ENCODE measurements around the gene NCAPD2.
A peak's percentile ranks its signal among the peaks of the same experiment; 100 is the strongest.

Gene NCAPD2

DNA sequence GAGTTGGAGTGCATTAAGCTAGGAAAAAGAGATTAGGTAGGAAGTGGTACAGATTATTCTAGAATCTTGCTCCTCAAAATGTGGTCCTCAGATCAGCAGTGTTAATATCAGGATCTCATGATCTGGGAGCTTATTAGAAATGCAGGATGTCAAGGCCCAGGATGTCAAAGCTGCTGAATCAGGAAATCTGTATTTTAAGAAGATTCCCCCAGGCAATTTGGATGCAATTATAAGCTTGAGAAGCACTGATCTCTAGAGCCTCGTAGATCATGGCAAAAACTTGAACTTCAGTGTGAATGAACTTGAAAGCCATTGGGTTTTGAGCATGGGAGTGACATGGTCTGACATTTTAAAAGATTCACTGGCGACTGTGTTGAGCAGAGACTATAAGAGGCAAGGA, 6.6 kb downstream of the NCAPD2 start:
- no peak for DNase-seq

DNA sequence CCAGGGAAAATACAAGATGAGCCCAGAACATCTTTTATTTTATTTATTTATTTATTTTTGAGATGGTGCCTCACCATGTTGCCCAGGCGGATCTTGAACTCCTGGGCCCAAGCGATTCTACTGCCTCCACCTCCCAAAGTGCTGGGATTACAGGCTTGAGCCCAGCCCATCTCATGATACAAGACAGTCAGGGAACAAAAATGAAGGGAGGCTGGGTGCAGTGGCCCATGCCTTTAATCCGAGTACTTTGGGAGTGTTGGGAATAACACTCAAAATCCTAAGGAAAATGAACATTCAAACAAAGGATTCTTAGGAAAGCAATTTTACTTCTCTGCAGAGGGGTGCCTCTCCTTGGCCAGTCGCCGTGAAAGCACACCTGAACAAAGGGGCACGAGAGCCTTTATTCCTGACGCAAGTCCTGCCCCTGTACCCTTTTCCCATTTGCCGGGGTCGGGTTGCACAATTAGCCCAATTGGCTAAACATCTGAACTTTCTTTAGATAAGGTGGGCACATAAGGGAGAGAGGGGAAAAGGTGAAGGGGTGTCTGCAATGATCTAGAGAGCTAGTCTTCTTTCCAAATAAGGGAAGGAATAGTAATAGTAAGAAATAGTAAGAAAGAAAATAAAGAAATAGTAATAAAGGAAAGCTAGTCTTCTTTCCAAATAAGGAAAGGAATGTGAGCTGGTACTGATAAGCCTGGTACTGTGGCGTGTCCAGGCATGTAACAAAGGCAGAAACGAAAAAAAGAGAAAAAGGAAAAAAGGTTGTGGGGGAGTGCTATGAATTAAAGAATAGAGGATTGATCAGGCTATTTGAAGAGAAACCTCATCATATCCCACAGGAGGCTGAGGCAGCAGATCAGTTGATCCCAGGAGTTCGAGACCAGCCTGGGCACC, 13.4 kb downstream of the NCAPD2 start:
- no peak for DNase-seq

DNA sequence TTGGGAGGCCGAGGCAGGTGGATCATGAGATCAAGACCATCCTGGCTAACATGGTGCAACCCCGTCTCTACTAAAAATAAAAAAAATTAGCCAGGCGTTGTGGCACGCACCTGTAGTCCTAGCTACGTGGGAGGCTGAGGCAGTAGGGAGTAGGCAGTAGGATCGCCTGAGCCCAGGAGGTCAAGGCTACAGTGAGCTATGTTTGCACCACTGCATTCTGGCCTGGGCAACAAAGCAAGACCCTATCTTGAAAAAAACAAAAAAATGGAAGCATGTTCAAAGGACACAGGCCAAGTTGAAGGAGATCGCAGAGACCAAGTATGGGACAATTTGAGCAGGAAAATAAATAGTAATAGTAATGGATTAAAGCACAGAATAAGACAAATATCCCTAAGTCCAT, 14.2 kb downstream of the NCAPD2 start:
- DNase-seq = no peak

DNA sequence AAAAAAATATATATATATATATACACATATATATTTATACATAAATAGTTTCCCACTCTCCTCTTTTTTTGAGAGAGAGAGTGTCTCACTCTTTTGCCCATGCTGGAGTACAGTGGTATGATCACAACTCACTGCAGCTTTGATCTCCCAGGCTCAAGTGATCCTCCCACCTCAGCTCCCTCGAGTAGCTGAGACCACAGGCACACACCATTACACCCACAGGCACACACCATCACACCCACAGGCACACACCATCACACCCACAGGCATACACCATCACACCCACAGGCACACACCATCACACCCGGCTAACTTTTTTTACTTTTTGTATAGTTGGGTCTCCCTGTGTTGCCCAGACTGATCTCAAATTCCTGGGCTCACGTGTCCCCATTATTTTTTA, 26.3 kb downstream of the NCAPD2 start:
- no peak for DNase-seq

DNA sequence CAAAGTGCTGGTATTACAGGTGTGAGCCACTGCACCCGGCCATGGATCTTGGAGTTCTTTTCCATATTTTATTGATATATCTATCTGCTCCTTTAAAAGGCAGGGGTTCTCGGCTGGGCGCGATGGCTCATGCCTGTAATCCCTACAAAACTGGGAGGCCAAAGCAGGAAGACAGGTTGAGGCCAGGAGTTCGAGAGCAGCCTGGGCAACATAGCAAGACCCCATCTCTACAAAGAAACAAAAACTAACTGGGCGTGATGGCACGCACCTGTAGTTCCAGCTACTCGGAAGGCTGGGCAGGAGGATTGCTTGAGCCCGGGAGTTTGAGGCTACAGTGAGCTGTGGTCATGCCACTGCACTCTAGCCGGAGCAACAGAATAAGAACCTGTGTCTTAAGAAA, 28.3 kb downstream of the NCAPD2 start:
- no peak for DNase-seq

DNA sequence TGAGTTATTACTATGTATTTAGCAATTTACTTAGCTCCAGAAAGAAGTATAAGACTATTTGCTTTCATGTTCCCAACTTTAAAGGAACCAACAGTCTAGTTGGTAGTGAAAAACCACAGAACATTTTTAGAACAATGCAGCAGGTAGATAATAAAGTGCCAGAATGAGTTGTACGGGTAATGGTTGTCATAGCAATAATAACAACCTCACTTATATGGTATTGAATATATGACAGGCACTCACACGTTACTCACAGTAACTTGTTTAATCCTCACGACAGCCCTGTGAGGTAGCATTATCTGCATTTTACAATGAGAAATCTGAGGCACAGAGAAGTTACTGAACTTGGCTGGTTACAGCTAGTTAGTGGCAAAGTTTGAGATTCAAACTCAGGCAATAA, 29.8 kb downstream of the NCAPD2 start:
- DNase-seq = no peak

DNA sequence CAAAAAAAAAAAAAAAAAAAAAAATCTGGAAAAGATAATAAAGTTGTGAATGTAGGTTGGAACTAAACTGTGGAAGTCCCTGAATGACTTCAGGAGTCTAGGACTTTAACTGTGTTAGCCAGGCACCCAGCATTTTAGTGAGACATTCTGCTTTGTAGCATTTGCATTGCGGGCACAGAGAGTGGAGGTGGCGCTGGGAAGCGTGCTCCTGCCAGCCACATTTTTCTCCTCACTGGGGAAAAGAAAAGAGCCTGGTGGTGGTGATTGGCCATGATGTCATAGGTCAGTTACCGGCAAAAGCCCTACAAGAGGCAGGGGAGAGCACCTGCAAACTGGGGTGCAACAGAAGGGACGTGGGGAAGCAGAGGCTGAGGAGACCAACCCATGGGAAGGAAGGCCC, 30.7 kb downstream of the NCAPD2 start:
- no peak for DNase-seq

DNA sequence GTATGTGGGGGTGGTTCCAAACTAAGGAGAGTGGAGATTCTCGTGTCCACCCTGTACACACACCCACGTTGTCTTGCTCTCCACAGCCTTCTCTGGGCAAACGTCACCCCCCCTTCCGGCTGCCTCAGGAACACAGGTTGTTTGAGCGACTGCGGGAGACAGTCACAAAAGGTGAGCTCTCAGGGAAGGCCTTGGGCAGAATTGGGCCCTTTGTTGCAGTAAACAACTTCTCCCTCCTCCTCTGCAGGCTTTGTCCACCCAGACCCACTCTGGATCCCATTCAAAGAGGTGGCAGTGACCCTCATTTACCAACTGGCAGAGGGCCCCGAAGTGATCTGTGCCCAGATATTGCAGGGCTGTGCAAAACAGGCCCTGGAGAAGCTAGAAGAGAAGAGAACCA, 32.3 kb downstream of the NCAPD2 start:
- DNase-seq = no peak

DNA sequence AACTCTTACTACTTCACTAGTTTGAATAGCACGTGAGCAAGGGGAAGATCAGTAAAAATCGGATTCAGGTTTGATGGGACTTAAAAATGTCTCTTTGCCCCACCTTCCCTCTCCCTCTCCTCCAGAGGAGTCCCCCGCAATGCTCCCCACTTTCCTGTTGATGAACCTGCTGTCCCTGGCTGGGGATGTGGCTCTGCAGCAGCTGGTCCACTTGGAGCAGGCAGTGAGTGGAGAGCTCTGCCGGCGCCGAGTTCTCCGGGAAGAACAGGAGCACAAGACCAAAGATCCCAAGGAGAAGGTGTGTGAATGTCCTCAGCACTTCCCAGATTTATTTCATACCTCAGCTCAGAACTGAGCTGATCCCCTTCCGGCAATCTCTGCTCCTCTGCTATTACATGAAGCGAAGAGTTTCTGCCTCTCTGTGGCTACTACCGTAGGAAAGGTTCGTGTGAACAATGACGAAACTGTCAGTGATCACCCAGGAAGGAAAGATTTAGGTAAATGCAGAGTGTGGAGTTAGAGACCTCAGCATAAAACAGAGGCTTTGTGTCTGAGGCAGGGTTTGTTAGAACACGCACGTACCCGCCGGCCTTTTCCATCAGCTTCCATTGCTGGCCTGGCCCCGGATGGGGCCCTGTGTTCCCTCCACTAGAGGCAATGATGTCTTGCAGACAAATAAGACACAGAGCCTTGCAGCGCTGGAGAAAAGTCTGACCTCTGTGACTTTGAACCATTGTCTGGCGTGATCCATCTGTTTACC, 33.0 kb downstream of the NCAPD2 start:
- no peak for DNase-seq

DNA sequence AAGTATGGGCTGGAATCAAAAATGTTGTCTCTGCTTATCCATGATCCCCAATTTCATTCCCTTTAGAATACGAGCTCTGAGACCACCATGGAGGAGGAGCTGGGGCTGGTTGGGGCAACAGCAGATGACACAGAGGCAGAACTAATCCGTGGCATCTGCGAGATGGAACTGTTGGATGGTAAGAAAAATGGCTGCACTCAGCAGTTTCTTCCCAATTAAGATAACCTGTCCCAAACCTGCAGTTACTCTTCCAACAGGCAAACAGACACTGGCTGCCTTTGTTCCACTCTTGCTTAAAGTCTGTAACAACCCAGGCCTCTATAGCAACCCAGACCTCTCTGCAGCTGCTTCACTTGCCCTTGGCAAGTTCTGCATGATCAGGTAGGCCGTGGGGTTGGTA, 33.8 kb downstream of the NCAPD2 start:
- no peak for DNase-seq

DNA sequence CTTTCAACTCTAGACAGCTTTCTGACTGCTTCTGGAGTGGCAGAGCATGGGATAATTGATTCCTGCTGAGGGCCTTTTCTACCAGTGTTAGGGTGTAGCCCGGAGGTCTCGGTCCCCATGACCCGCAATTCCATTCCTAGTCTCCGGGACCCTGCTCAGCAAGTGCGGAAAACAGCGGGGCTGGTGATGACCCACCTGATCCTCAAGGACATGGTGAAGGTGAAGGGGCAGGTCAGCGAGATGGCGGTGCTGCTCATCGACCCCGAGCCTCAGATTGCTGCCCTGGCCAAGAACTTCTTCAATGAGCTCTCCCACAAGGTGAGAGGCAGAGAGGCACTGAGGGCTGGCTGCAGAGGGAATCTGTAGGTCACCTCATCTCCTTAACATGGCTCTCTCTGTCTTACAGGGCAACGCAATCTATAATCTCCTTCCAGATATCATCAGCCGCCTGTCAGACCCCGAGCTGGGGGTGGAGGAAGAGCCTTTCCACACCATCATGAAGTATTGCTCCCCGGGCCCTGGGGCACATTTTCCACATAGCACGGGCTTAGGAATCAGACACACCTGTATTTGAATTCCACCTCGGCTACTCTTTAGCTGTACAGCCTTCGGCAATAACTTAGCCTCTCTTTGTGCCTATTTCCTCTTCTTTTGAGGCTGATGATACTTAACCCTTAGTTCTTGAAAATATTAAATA, 34.8 kb downstream of the NCAPD2 start:
- no peak for DNase-seq

DNA sequence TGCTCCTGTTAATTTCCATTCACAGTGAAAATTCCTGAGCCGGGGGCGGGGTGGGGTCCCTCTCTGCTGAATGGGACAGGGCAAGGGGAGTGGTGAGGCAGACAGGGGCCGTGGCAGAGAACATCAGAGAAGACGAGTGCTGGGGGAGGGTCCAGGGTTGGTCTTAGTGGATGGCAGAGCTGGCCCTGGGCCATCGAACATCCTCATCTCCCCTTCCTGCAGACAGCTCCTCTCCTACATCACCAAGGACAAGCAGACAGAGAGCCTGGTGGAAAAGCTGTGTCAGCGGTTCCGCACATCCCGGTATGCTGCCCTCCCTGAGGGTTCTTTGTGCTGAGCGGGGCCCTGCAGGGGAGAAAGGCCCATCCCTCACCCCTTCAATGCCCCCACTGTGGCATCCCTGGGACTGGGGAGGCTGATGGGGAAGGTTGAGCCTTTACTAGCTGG, 35.4 kb downstream of the NCAPD2 start:
- DNase-seq = no peak

DNA sequence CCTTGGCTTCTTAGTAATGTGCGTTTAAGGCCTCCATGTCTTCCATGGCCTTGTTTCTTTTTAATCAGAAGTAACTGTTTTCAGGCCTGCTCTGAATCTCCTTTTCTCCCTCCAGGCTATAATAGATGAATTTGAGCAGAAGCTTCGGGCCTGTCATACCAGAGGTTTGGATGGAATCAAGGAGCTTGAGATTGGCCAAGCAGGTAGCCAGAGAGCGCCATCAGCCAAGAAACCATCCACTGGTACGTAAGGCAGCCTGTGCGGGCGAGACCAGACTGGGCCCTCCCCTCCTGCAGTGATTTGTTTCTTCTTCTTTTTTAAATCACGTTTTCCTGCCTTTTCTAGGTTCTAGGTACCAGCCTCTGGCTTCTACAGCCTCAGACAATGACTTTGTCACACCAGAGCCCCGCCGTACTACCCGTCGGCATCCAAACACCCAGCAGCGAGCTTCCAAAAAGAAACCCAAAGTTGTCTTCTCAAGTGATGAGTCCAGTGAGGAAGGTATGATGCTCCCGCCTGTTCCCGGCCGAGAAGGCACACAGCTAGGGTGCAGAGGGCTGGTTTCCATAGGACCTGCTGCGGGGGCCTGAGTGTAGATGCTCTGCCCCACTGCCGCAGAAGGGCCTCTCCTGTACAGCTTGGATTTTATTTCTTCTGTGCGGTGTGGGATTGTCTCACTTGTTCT, 36.8 kb downstream of the NCAPD2 start:
- DNase-seq = no peak

DNA sequence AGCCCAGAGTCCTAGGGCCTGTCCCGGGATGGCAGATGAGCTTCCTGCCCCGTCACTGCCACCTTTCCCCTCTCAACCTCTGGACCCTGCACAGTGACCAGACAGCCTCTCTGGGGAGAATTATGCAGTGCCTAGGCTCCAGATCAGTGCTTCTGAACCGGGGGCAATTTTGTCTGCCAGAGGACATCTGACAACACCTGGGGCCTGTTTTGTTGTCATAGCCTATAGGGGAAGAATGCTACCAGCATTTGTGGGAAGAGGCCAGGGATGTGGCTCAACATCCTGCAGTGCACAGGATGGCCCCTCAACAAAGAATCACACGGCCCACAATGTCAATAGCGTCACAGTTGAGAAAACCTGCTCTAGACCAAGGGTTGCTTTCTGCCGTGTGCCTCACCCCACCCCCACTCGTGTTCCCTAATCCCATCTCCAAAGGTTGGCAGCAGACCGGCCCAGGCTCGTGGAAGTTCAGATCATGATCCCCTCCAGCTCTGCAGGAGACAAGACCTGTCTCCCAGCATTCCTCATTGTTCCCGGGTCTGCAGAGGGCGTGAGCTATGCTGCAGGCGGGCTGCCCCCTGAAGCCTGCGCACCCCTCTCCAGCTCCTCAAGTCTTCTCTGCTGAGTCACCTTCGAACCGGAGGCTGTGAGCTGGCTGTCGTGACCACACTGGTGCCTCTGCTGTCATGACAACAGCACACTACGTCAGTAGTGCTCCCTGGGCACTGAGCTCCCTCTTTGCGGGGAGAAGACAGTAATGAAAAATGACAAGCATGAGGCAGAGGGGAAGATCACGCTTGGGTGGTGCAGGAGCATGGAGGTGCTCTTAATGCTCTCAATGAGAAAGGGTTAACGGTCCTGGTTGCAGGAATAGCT, 38.4 kb downstream of the NCAPD2 start:
- DNase-seq = peak; percentile 91

DNA sequence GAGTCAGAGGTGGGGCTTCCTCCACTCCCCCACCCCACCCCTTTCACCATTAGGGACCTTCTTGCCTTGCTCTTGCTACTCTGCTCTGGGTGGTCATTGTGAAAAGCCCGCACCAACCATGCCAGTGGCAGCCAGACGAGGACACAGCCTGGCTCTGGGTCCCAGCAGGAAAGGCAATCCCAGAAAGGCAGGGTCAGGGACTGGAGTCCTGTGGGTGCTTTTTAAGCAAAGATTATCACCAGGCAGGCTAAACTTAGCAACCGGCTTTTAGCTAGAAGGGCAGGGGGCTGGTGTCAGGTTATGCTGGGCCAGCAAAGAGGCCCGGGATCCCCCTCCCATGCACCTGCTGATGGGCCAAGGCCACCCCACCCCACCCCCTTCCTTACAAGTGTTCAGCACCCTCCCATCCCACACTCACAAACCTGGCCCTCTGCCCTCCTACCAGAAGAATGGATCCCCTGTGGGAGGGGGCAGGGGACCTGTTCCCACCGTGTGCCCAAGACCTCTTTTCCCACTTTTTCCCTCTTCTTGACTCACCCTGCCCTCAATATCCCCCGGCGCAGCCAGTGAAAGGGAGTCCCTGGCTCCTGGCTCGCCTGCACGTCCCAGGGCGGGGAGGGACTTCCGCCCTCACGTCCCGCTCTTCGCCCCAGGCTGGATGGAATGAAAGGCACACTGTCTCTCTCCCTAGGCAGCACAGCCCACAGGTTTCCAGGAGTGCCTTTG, 39.2 kb downstream of the NCAPD2 start:
- DNase-seq = peak; percentile 82

DNA sequence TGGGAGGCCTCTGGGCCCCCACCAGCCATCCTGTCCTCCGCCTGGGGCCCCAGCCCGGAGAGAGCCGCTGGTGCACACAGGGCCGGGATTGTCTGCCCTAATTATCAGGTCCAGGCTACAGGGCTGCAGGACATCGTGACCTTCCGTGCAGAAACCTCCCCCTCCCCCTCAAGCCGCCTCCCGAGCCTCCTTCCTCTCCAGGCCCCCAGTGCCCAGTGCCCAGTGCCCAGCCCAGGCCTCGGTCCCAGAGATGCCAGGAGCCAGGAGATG, 39.7 kb downstream of the NCAPD2 start:
- DNase-seq = no peak

DNA sequence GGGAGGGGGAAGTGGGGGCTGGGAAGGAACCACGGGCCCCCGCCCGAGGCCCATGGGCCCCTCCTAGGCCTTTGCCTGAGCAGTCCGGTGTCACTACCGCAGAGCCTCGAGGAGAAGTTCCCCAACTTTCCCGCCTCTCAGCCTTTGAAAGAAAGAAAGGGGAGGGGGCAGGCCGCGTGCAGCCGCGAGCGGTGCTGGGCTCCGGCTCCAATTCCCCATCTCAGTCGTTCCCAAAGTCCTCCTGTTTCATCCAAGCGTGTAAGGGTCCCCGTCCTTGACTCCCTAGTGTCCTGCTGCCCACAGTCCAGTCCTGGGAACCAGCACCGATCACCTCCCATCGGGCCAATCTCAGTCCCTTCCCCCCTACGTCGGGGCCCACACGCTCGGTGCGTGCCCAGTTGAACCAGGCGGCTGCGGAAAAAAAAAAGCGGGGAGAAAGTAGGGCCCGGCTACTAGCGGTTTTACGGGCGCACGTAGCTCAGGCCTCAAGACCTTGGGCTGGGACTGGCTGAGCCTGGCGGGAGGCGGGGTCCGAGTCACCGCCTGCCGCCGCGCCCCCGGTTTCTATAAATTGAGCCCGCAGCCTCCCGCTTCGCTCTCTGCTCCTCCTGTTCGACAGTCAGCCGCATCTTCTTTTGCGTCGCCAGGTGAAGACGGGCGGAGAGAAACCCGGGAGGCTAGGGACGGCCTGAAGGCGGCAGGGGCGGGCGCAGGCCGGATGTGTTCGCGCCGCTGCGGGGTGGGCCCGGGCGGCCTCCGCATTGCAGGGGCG, 40.2 kb downstream of the NCAPD2 start, which contains the start of gene GAPDH:
TSS of gene GAPDH (plus strand) at position 595 of the 772 bp plus-strand sequence. CDS start 316 bp downstream, outside the sequence.
- DNase-seq = peak; percentile 97

DNA sequence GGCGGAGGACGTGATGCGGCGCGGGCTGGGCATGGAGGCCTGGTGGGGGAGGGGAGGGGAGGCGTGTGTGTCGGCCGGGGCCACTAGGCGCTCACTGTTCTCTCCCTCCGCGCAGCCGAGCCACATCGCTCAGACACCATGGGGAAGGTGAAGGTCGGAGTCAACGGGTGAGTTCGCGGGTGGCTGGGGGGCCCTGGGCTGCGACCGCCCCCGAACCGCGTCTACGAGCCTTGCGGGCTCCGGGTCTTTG, 40.7 kb downstream of the NCAPD2 start:
- DNase-seq = no peak

DNA sequence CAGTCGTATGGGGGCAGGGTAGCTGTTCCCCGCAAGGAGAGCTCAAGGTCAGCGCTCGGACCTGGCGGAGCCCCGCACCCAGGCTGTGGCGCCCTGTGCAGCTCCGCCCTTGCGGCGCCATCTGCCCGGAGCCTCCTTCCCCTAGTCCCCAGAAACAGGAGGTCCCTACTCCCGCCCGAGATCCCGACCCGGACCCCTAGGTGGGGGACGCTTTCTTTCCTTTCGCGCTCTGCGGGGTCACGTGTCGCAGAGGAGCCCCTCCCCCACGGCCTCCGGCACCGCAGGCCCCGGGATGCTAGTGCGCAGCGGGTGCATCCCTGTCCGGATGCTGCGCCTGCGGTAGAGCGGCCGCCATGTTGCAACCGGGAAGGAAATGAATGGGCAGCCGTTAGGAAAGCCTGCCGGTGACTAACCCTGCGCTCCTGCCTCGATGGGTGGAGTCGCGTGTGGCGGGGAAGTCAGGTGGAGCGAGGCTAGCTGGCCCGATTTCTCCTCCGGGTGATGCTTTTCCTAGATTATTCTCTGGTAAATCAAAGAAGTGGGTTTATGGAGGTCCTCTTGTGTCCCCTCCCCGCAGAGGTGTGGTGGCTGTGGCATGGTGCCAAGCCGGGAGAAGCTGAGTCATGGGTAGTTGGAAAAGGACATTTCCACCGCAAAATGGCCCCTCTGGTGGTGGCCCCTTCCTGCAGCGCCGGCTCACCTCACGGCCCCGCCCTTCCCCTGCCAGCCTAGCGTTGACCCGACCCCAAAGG, 41.2 kb downstream of the NCAPD2 start:
- peak; percentile 90 for DNase-seq

DNA sequence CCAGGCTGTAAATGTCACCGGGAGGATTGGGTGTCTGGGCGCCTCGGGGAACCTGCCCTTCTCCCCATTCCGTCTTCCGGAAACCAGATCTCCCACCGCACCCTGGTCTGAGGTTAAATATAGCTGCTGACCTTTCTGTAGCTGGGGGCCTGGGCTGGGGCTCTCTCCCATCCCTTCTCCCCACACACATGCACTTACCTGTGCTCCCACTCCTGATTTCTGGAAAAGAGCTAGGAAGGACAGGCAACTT, 41.7 kb downstream of the NCAPD2 start:
- DNase-seq = no peak
